ENCODE data around the gene CMKLR1.

Gene CMKLR1

GRCh38 chr12:108348842-108349241 lies 9.7 kb upstream of the CMKLR1 start:
- no peak overlapping the region for H3K4me3 ChIP-seq (ENCODE audit: low read depth, low read length)
- no peak for DNase-seq (ENCODE audit: low read depth)
- TF ChIP-seq CTCF (IDR thresholded peaks at IDR 0.05; ENCODE audit: insufficient read depth, low read depth, low read length, missing control alignments) = no peak

- DNase-seq (ENCODE audit: low read depth) = no peak
- H3K4me3 ChIP-seq (ENCODE audit: low read depth, low read length) = no peak overlapping the region
- no peak for TF ChIP-seq CTCF (IDR thresholded peaks at IDR 0.05; ENCODE audit: insufficient read depth, low read depth, low read length, missing control alignments)
These were observed 7.9 kb upstream of the CMKLR1 start for GRCh38 chr12:108346727-108347710.

GRCh38 chr12:108345716-108346633 lies 6.9 kb upstream of the CMKLR1 start:
- no peak overlapping the region for H3K4me3 ChIP-seq (ENCODE audit: low read depth, low read length)
- DNase-seq (ENCODE audit: low read depth) = no peak
- TF ChIP-seq CTCF (IDR thresholded peaks at IDR 0.05; ENCODE audit: insufficient read depth, low read depth, low read length, missing control alignments) = no peak

- no peak for DNase-seq (ENCODE audit: low read depth)
- no peak overlapping the region for H3K4me3 ChIP-seq (ENCODE audit: low read depth, low read length)
- TF ChIP-seq CTCF (IDR thresholded peaks at IDR 0.05; ENCODE audit: insufficient read depth, low read depth, low read length, missing control alignments) = no peak
These were observed 3.9 kb upstream of the CMKLR1 start for GRCh38 chr12:108342985-108343384.

GRCh38 chr12:108341854-108342847 lies 3.0 kb upstream of the CMKLR1 start:
- no peak for DNase-seq (ENCODE audit: low read depth)
- TF ChIP-seq CTCF (IDR thresholded peaks at IDR 0.05; ENCODE audit: insufficient read depth, low read depth, low read length, missing control alignments) = no peak
- H3K4me3 ChIP-seq (ENCODE audit: low read depth, low read length) = no peak overlapping the region

GRCh38 chr12:108341356-108341755 lies 2.2 kb upstream of the CMKLR1 start:
- no peak for TF ChIP-seq CTCF (IDR thresholded peaks at IDR 0.05; ENCODE audit: insufficient read depth, low read depth, low read length, missing control alignments)
- no peak for DNase-seq (ENCODE audit: low read depth)
- no peak overlapping the region for H3K4me3 ChIP-seq (ENCODE audit: low read depth, low read length)

Data from GM12865 (cell line).